Measurements from ENCODE around the gene KRTAP5-8. TPM values are rescaled to one million over a fixed set of nuclear protein-coding genes. Genes with fewer than 3 reads are reported as not detected.

The KRTAP5-8 gene
- total RNA-seq, 1 experiment from 2014 or later = not detected

- Histone ChIP-seq H3K27ac (ENCODE audit: low read depth, low read length) (no peak overlapping the region), H3K4me2 (ENCODE audit: low read length) (no peak overlapping the region), H3K9me3 (ENCODE audit: control insufficient read depth in 1 of 2, insufficient read depth in 1 of 2, low read depth in 1 of 2, low read length in 2 of 2) (no peaks in the 10 kb centered on the region), H3K79me2 (ENCODE audit: insufficient read depth, low read length) (no peaks in the 10 kb centered on the region), H3K4me3 (replicated peaks in 1 of 2; ENCODE audit: low read depth in 1 of 2, low read length in 2 of 2) (no peak overlapping the region), H3K4me1 (ENCODE audit: control insufficient read depth in 1 of 2, insufficient read depth in 2 of 2, low read length in 2 of 2) (no peaks in the 10 kb centered on the region), H4K20me1 (ENCODE audit: insufficient read depth) (no peaks in the 10 kb centered on the region), H3K9me2 (ENCODE audit: insufficient read depth) (no peaks in the 10 kb centered on the region), H3K36me3 (ENCODE audit: control insufficient read depth in 1 of 2, insufficient read depth in 2 of 2, low read length in 2 of 2) (no peaks in the 10 kb centered on the region), H3K9ac (ENCODE audit: low read length) (no peak overlapping the region), H2AFZ (ENCODE audit: low read depth, low read length, poor library complexity, severe bottlenecking) (no peak overlapping the region), H3K27me3 (ENCODE audit: insufficient read depth, low read length) (no peaks in the 10 kb centered on the region)
- ChIA-PET CTCF (no interaction called here), POLR2A (no interaction called here), RAD21 (ENCODE audit: low non-redundant PET in 1 of 2, low total read pairs in 2 of 2, uncharacterized antibody in 2 of 2, unreplicated experiment in 2 of 2) (no interaction called here)
- ATAC-seq = no peak
- TF ChIP-seq EGR1 (IDR thresholded peaks at IDR 0.05; ENCODE audit: low read depth) (no peak), SIN3A (IDR thresholded peaks at IDR 0.05; ENCODE audit: low read depth) (no peak), CEBPB (IDR thresholded peaks at IDR 0.05; ENCODE audit: low read depth) (no peak), ELF1 (IDR thresholded peaks at IDR 0.05; ENCODE audit: borderline replicate concordance, low read depth) (no peak), RAD21 (IDR thresholded peaks at IDR 0.05; ENCODE audit: low read depth) (no peak)
- TF ChIP-seq, protein P1, sequence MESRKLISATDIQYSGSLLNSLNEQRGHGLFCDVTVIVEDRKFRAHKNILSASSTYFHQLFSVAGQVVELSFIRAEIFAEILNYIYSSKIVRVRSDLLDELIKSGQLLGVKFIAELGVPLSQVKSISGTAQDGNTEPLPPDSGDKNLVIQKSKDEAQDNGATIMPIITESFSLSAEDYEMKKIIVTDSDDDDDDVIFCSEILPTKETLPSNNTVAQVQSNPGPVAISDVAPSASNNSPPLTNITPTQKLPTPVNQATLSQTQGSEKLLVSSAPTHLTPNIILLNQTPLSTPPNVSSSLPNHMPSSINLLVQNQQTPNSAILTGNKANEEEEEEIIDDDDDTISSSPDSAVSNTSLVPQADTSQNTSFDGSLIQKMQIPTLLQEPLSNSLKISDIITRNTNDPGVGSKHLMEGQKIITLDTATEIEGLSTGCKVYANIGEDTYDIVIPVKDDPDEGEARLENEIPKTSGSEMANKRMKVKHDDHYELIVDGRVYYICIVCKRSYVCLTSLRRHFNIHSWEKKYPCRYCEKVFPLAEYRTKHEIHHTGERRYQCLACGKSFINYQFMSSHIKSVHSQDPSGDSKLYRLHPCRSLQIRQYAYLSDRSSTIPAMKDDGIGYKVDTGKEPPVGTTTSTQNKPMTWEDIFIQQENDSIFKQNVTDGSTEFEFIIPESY (IDR thresholded peaks at IDR 0.05; ENCODE audit: extremely low read depth, insufficient replicate concordance, low read length) = no peak
- intact Hi-C loops (cut with micrococcal nuclease) = no loop called here
- no TSS peak for BruUV-seq (replicated peaks)
- no peak for DNase-seq (ENCODE audit: low read depth, low spot score)
These were observed 12.5 kb upstream of the KRTAP5-8 start for GRCh38 chr11:71525188-71525937.

DNA sequence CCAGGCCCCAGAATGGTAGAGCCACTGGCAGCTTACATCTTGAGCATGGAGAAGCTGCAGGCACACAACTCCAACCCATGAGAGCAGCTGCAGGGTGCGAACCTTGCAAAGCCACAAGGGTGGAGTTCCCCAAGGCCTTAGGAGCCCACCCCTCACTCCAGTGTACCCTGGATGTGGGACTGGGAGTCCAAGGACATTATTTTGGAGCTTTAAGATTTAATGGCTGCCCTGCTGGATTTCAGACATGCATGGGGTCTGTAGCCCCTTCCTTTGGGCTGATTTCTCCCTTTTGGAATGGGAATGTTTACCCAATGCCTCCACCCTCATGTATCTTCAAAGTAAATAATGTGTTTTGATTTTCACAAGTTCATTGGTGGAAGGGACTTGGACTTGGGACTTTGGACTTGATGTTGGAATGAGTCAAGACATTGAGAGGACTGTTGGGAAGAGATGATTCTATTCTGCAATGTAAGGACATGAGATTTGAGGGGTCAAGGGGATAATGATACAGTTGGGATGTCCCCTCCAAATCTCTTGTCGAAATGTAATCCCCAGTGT lies 11.8 kb upstream of the KRTAP5-8 start:
- Histone ChIP-seq H3K9ac (ENCODE audit: low read length) (no peak overlapping the region), H3K79me2 (ENCODE audit: insufficient read depth, low read length) (no peaks in the 10 kb centered on the region), H3K36me3 (ENCODE audit: control insufficient read depth in 1 of 2, insufficient read depth in 2 of 2, low read length in 2 of 2) (no peaks in the 10 kb centered on the region), H2AFZ (ENCODE audit: low read depth, low read length, poor library complexity, severe bottlenecking) (no peak overlapping the region), H4K20me1 (ENCODE audit: insufficient read depth) (no peaks in the 10 kb centered on the region), H3K9me2 (ENCODE audit: insufficient read depth) (no peaks in the 10 kb centered on the region), H3K27ac (ENCODE audit: low read depth, low read length) (no peak overlapping the region), H3K4me2 (ENCODE audit: low read length) (no peak overlapping the region), H3K9me3 (ENCODE audit: control insufficient read depth in 1 of 2, insufficient read depth in 1 of 2, low read depth in 1 of 2, low read length in 2 of 2) (no peaks in the 10 kb centered on the region), H3K4me3 (replicated peaks in 1 of 2; ENCODE audit: low read depth in 1 of 2, low read length in 2 of 2) (no peak overlapping the region), H3K27me3 (ENCODE audit: insufficient read depth, low read length) (no peaks in the 10 kb centered on the region), H3K4me1 (ENCODE audit: control insufficient read depth in 1 of 2, insufficient read depth in 2 of 2, low read length in 2 of 2) (no peaks in the 10 kb centered on the region)
- ChIA-PET CTCF (no interaction called here), POLR2A (no interaction called here), RAD21 (ENCODE audit: low non-redundant PET in 1 of 2, low total read pairs in 2 of 2, uncharacterized antibody in 2 of 2, unreplicated experiment in 2 of 2) (no interaction called here)
- no peak for ATAC-seq
- intact Hi-C loops (cut with micrococcal nuclease) = no loop called here
- no TSS peak for BruUV-seq (replicated peaks)
- DNase-seq (ENCODE audit: low read depth, low spot score) = no peak
- TF ChIP-seq CBX3 (IDR thresholded peaks at IDR 0.05; ENCODE audit: low read depth) = no peak
- TF ChIP-seq, protein P2, sequence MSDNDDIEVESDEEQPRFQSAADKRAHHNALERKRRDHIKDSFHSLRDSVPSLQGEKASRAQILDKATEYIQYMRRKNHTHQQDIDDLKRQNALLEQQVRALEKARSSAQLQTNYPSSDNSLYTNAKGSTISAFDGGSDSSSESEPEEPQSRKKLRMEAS (IDR thresholded peaks at IDR 0.05) = no peak
- TF ChIP-seq, protein P3, sequence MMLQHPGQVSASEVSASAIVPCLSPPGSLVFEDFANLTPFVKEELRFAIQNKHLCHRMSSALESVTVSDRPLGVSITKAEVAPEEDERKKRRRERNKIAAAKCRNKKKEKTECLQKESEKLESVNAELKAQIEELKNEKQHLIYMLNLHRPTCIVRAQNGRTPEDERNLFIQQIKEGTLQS (IDR thresholded peaks at IDR 0.05) = no peak
- no peak for TF ChIP-seq CTCF (IDR thresholded peaks at IDR 0.05 in 2 of 3, conservative IDR thresholded peaks at IDR 0.05 in 1 of 3; ENCODE audit: borderline replicate concordance in 1 of 3, insufficient read depth in 1 of 3, low read depth in 2 of 3, low read length in 2 of 3)
- no peak for TF ChIP-seq ELF1 (IDR thresholded peaks at IDR 0.05; ENCODE audit: borderline replicate concordance, low read depth)
- no peak for TF ChIP-seq SIN3A (IDR thresholded peaks at IDR 0.05; ENCODE audit: low read depth)

Measured in HCT116 (cell line).